SK-N-SH treated with all-trans-retinoic acid at 6 μM for 48 hours (cell line): Measurements from ENCODE around the gene VAV3.

Source experiments
- ATAC-seq: fragments of 200-7000 bp; cut with Tn5 transposase; 3 replicates; pipeline ENCODE4 v1.9.1; 2020; ENCODE audit warnings: mild to moderate bottlenecking, moderate library complexity
- ARNTL ChIP-seq: fragments of 450-650 bp; formaldehyde crosslinking; IDR thresholded peaks from 2 replicates; pipeline ENCODE4 v1.5.0; 2020; ENCODE audit warnings: low read depth, mild to moderate bottlenecking, moderate library complexity, borderline replicate concordance
- BACH2 ChIP-seq: fragments of 250-450 bp; sonication (Bioruptor Pico); IDR thresholded peaks from 2 replicates; pipeline ENCODE4 v1.9.0; 2021; ENCODE audit warnings: mild to moderate bottlenecking, borderline replicate concordance
- CSDC2 ChIP-seq: fragments of 250-450 bp; sonication (Bioruptor Pico); IDR thresholded peaks from 2 replicates; pipeline ENCODE4 v1.5.0; 2020; ENCODE audit warnings: mild to moderate bottlenecking, moderate library complexity
- CSRNP3 ChIP-seq: fragments of 250-450 bp; sonication (Bioruptor Pico); IDR thresholded peaks from 2 replicates; pipeline ENCODE4 v1.5.1; 2021; ENCODE audit warnings: mild to moderate bottlenecking, moderate library complexity
- ESRRG ChIP-seq: fragments of 250-450 bp; sonication (Bioruptor Pico); IDR thresholded peaks from 2 replicates; pipeline ENCODE4 v1.6.1; 2021; ENCODE audit warnings: mild to moderate bottlenecking
- GLIS3 ChIP-seq: fragments of 250-450 bp; sonication (Bioruptor Pico); IDR thresholded peaks from 2 replicates; pipeline ENCODE4 v1.5.0; 2020; ENCODE audit warnings: mild to moderate bottlenecking, moderate library complexity
- ISL1 ChIP-seq: fragments of 250-450 bp; sonication (Bioruptor Pico); IDR thresholded peaks from 2 replicates; pipeline ENCODE4 v2.1.2; 2022; ENCODE audit warnings: mild to moderate bottlenecking, moderate library complexity
- OSR1 ChIP-seq: fragments of 250-450 bp; sonication (Bioruptor Pico); IDR thresholded peaks from 2 replicates; pipeline ENCODE4 v1.8.0; 2022; ENCODE audit warnings: moderate library complexity, mild to moderate bottlenecking, inconsistent platforms
- PATZ1 ChIP-seq: fragments of 250-450 bp; sonication (Bioruptor Pico); IDR thresholded peaks from 2 replicates; pipeline ENCODE4 v1.8.0; 2020; ENCODE audit warnings: mild to moderate bottlenecking, moderate library complexity, borderline replicate concordance
- PPARA ChIP-seq: fragments of 250-450 bp; sonication (Bioruptor Pico); IDR thresholded peaks from 2 replicates; pipeline ENCODE4 v1.5.0; 2020; ENCODE audit warnings: mild to moderate bottlenecking, borderline replicate concordance
- RARB ChIP-seq: fragments of 250-450 bp; sonication (Bioruptor Pico); IDR thresholded peaks from 2 replicates; pipeline ENCODE4 v1.8.0; 2021; ENCODE audit warnings: mild to moderate bottlenecking, moderate library complexity
- SNAI2 ChIP-seq: fragments of 250-450 bp; sonication (Bioruptor Pico); IDR thresholded peaks from 2 replicates; pipeline ENCODE4 v1.5.0; 2020; ENCODE audit warnings: mild to moderate bottlenecking, moderate library complexity
- TCF4 ChIP-seq: fragments of 250-450 bp; sonication (Bioruptor Pico); IDR thresholded peaks from 2 replicates; pipeline ENCODE4 v1.8.0; 2021; ENCODE audit warnings: mild to moderate bottlenecking, moderate library complexity, borderline replicate concordance
- TOX ChIP-seq: fragments of 250-450 bp; sonication (Bioruptor Pico); IDR thresholded peaks from 2 replicates; pipeline ENCODE4 v1.8.0; 2021; ENCODE audit warnings: mild to moderate bottlenecking, moderate library complexity, borderline replicate concordance
- ZFP3 ChIP-seq: fragments of 250-450 bp; sonication (Bioruptor Pico); IDR thresholded peaks from 2 replicates; pipeline ENCODE4 v1.5.0; 2020; ENCODE audit warnings: mild to moderate bottlenecking, moderate library complexity
- ZFP30 ChIP-seq: fragments of 450-650 bp; formaldehyde crosslinking; IDR thresholded peaks from 2 replicates; pipeline ENCODE4 v1.5.0; 2022; ENCODE audit warnings: mild to moderate bottlenecking, moderate library complexity
- ZNF565 ChIP-seq: fragments of 450-650 bp; formaldehyde crosslinking; conservative IDR thresholded peaks from 2 replicates; pipeline ENCODE4 v1.5.0; 2020; ENCODE audit warnings: low read depth, mild to moderate bottlenecking, moderate library complexity
- ZNF70 ChIP-seq: fragments of 450-650 bp; formaldehyde crosslinking; IDR thresholded peaks from 2 replicates; pipeline ENCODE4 v1.5.0; 2020; ENCODE audit warnings: mild to moderate bottlenecking, moderate library complexity
- ZNF8 ChIP-seq: fragments of 450-650 bp; formaldehyde crosslinking; IDR thresholded peaks from 2 replicates; pipeline ENCODE4 v1.5.0; 2020; ENCODE audit warnings: mild to moderate bottlenecking, moderate library complexity
- TF ChIP-seq, protein P1 (sequence below): fragments of 250-450 bp; sonication (Bioruptor Pico); IDR thresholded peaks from 2 replicates; pipeline ENCODE4 v1.8.0; 2021; ENCODE audit warnings: low read depth, mild to moderate bottlenecking, moderate library complexity, borderline replicate concordance
- TF ChIP-seq, protein P2 (sequence below): fragments of 250-450 bp; sonication (Bioruptor Pico); IDR thresholded peaks from 2 replicates; pipeline ENCODE4 v1.5.1; 2020; ENCODE audit warnings: low read depth, mild to moderate bottlenecking, moderate library complexity

Gene VAV3

GRCh38 chr1:107532318-107532717, 432.7 kb downstream of the VAV3 start:
- TF ChIP-seq RARB (CRISPR knock-in tag) (no peak), ZNF8 (no peak), TCF4 (no peak), SNAI2 (no peak), GLIS3 (CRISPR knock-in tag) (no peak), ARNTL (no peak), CSDC2 (CRISPR knock-in tag) (no peak), PPARA (CRISPR knock-in tag) (no peak), ISL1 (no peak)
- TF ChIP-seq, protein P1, sequence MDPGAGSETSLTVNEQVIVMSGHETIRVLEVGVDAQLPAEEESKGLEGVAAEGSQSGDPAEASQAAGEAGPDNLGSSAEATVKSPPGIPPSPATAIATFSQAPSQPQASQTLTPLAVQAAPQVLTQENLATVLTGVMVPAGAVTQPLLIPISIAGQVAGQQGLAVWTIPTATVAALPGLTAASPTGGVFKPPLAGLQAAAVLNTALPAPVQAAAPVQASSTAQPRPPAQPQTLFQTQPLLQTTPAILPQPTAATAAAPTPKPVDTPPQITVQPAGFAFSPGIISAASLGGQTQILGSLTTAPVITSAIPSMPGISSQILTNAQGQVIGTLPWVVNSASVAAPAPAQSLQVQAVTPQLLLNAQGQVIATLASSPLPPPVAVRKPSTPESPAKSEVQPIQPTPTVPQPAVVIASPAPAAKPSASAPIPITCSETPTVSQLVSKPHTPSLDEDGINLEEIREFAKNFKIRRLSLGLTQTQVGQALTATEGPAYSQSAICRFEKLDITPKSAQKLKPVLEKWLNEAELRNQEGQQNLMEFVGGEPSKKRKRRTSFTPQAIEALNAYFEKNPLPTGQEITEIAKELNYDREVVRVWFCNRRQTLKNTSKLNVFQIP, result no peak
- no peak for ATAC-seq

DNA sequence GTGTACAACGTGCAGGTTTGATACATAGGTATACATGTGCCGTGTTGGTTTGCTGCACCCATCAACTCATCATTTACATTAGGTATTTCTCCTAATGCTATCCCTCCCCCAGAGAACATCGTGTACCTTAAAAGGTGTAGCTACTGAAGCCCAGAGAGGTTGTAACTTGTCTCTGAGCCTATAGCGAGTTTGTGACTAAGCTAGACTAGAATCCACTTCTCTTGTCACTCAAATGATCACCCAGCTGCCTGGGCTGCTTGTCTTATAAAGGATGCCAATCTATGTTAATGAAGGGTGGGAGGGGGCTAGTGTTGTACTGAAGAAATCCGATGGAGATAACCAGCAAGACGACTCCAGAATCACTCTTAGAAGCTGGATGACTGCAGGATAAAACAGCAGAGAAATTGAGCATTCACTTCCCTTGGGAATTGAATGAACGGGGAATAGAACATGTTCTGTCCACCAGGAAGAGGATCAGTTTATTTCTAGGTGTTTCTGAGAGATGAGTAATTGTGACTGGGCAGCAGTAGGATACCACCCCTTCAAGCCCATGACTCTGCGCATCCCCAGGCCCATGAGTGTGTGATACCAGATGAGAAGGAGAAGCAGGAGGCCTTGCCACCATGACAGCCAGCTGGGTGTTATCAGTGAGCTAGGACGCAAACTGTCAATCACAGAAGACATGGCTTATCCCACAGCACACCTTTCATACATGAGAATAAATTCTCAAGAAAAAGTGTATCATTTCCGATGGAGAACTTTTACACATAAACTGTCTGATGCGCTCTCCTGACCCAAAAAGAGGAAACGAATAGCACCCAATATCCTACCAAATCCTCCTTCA, 433.7 kb downstream of the VAV3 start:
- ATAC-seq, result no peak
- no peak for TF ChIP-seq PATZ1
- TF ChIP-seq PPARA (CRISPR knock-in tag), result no peak
- TF ChIP-seq, protein P2, sequence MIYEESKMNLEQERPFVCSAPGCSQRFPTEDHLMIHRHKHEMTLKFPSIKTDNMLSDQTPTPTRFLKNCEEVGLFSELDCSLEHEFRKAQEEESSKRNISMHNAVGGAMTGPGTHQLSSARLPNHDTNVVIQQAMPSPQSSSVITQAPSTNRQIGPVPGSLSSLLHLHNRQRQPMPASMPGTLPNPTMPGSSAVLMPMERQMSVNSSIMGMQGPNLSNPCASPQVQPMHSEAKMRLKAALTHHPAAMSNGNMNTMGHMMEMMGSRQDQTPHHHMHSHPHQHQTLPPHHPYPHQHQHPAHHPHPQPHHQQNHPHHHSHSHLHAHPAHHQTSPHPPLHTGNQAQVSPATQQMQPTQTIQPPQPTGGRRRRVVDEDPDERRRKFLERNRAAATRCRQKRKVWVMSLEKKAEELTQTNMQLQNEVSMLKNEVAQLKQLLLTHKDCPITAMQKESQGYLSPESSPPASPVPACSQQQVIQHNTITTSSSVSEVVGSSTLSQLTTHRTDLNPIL (CRISPR knock-in tag), result no peak
- TF ChIP-seq ESRRG, result no peak
- TF ChIP-seq BACH2 (CRISPR knock-in tag), result no peak
- no peak for TF ChIP-seq ZNF70 (CRISPR knock-in tag)
- no peak for TF ChIP-seq TCF4
- TF ChIP-seq ZFP30, result no peak
- no peak for TF ChIP-seq ZNF8
- no peak for TF ChIP-seq ARNTL
- TF ChIP-seq CSDC2 (CRISPR knock-in tag), result no peak

GRCh38 chr1:107530543-107530942, 434.4 kb downstream of the VAV3 start:
- ATAC-seq, result no peak
- no peak for TF ChIP-seq CSRNP3 (CRISPR knock-in tag)
- no peak for TF ChIP-seq ISL1
- no peak for TF ChIP-seq ZFP3 (CRISPR knock-in tag)
- TF ChIP-seq BACH2 (CRISPR knock-in tag), result no peak
- TF ChIP-seq OSR1 (CRISPR knock-in tag), result no peak
- no peak for TF ChIP-seq ZNF8
- no peak for TF ChIP-seq ZFP30
- TF ChIP-seq PPARA (CRISPR knock-in tag), result no peak
- no peak for TF ChIP-seq TOX (CRISPR knock-in tag)
- TF ChIP-seq ESRRG, result no peak
- no peak for TF ChIP-seq ARNTL

- peak; percentile 89 for ATAC-seq
- no peak for TF ChIP-seq RARB (CRISPR knock-in tag)
- no peak for TF ChIP-seq CSDC2 (CRISPR knock-in tag)
- no peak for TF ChIP-seq TOX (CRISPR knock-in tag)
- no peak for TF ChIP-seq ZNF565 (CRISPR knock-in tag)
- TF ChIP-seq PPARA (CRISPR knock-in tag), result no peak
- TF ChIP-seq CSRNP3 (CRISPR knock-in tag), result no peak
- TF ChIP-seq BACH2 (CRISPR knock-in tag), result no peak
- no peak for TF ChIP-seq OSR1 (CRISPR knock-in tag)
- TF ChIP-seq, protein P1, result no peak
- TF ChIP-seq SNAI2, result no peak
Observed at GRCh38 chr1:107529511-107530149, 435.4 kb downstream of the VAV3 start.
